OCI-LY3 (cell line): ENCODE data around the gene CYTH1.

Experiments used
- EZH2phosphoT487 ChIP-seq: fragments of 200-600 bp; shearing (Covaris generic); IDR thresholded peaks from 2 replicates; pipeline ENCODE4 v1.6.1; 2018; ENCODE audit warnings: antibody characterized with exemption, mixed run types, low read depth
- TF ChIP-seq, protein P1 (sequence below): fragments of 200-600, 300-600 bp; sonication (generic); IDR thresholded peaks from 2 replicates; pipeline ENCODE4 v1.5.1; 2014; ENCODE audit warnings: antibody characterized with exemption, low read length, low read depth

DNA sequence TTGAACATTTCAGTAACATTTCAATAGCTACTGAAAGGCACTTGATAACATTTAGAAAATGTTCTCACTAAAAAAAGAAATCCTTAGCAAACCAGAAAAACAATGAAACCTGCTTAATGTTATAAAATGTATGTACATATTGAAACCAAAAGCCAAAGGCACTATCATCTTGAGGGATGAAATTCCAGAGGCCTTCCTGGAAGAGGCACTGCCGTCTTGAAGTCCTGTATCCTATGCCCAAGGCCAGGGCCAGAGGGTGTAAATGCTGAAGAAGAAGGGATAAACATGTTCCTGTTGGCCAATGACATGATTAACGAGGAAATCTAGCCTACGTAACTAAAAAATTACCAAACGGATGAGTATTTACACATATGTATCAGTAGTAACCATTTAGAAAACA is 147.9 kb downstream of the CYTH1 start:
- TF ChIP-seq, protein P1, sequence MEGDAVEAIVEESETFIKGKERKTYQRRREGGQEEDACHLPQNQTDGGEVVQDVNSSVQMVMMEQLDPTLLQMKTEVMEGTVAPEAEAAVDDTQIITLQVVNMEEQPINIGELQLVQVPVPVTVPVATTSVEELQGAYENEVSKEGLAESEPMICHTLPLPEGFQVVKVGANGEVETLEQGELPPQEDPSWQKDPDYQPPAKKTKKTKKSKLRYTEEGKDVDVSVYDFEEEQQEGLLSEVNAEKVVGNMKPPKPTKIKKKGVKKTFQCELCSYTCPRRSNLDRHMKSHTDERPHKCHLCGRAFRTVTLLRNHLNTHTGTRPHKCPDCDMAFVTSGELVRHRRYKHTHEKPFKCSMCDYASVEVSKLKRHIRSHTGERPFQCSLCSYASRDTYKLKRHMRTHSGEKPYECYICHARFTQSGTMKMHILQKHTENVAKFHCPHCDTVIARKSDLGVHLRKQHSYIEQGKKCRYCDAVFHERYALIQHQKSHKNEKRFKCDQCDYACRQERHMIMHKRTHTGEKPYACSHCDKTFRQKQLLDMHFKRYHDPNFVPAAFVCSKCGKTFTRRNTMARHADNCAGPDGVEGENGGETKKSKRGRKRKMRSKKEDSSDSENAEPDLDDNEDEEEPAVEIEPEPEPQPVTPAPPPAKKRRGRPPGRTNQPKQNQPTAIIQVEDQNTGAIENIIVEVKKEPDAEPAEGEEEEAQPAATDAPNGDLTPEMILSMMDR = no peak
- TF ChIP-seq EZH2phosphoT487 = no peak
